HG02884 (cell line): ENCODE measurements around the gene DOK3.

Experiments
- ATAC-seq: cut with Tn5 transposase; IDR thresholded peaks from one replicate; pipeline ENCODE4 v1.9.1; 2021; ENCODE audit warnings: mild to moderate bottlenecking, moderate library complexity; ENCODE audit not compliant: unreplicated experiment

The DOK3 gene

DNA sequence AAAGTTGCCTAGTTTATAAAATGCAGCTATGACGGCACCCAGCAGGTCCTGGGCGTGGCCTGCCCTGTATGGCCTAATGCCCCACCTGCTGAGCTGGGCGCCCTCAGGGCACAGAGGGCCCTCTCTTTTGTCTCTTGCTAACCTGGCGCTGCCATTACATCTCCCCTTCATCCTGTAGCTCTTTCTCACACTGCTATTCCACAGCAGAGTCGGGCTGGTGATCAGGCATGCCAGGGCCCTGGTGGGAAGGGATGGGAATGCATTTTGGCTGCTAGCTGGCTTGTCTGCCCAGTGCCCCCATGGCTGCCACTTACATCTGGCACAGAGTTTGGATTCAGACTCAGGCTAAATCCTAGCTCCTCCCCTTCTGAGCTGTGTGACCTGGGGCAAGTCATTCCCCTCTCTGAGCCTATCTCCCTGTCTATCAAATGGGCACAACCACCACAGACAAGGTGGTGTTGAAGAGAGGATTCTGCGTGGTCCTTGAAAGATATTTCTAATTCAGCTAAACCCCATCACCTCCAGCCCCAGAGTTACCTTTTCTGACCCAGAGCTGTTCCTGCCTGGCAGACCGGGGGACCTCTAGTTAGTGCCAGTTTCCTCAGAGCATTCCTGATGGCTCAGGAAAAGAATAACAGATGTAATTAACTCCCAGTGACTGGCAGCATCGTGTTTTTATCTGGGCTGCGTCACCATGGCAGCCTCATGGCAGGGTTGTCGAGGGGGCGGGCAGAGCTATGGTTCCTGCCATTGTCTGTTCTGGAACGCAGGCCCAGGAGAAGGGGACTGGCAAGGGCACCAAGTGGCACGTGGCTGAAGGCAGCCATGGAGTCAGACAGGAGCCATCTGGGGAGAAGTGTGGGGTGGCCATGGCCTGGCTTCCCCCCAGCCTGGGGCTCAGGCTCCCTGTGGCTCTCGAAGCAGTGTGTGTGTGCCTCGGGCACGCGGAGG lies 56.7 kb downstream of the DOK3 start:
- no peak for ATAC-seq
